GM12873 (cell line): ENCODE data around the gene MTMR11.
A peak's percentile ranks its signal among the peaks of the same experiment; 100 is the strongest.

ENCODE experiments used
- CTCF ChIP-seq: IDR thresholded peaks from 2 replicates; pipeline ENCODE4 v1.5.1; 2012; ENCODE audit warnings: low read depth, mild to moderate bottlenecking, moderate library complexity, low read length, control low read depth; ENCODE audit not compliant: insufficient read depth; ENCODE audit errors: missing control alignments

Gene MTMR11

GRCh38 chr1:149933208-149933607 is 3.5 kb downstream of the MTMR11 start:
- TF ChIP-seq CTCF: no peak

GRCh38 chr1:149932474-149932873 is 4.2 kb downstream of the MTMR11 start:
- no peak for TF ChIP-seq CTCF

GRCh38 chr1:149931212-149931790 is 5.4 kb downstream of the MTMR11 start:
- no peak for TF ChIP-seq CTCF

GRCh38 chr1:149929856-149930255 is 6.8 kb downstream of the MTMR11 start:
- TF ChIP-seq CTCF: no peak

- TF ChIP-seq CTCF: no peak
Observed at GRCh38 chr1:149928401-149928724, 8.3 kb downstream of the MTMR11 start.

GRCh38 chr1:149927563-149928400 is 8.9 kb downstream of the MTMR11 start, which contains the start of gene SF3B4:
Gene SF3B4, minus strand, starts transcription at chr1:149927803. Its CDS starts 44 bp downstream, at chr1:149927759.
- TF ChIP-seq CTCF: peak; percentile 2

- TF ChIP-seq CTCF: no peak
Observed at GRCh38 chr1:149927056-149927562, 9.6 kb downstream of the MTMR11 start.
